ENCODE results near the gene MAN2B2.

GRCh38 chr4:6530964-6531363 is 44.0 kb upstream of the MAN2B2 start:
- no peak for TF ChIP-seq CTCF (IDR thresholded peaks at IDR 0.05)
- TF ChIP-seq EP300 (IDR thresholded peaks at IDR 0.05), result no peak
